Neutrophil (primary cell): ENCODE results near the gene PPIL6.
A peak's percentile ranks its signal among the peaks of the same experiment; 100 is the strongest.

Experiments used
- H3K27ac ChIP-seq: fragments of 200-600 bp; sonication (generic); 2 replicates; pipeline ENCODE4 v1.5.1; 2016; ENCODE audit warnings: mild to moderate bottlenecking, moderate library complexity
- H3K27me3 ChIP-seq: fragments of 200-600 bp; sonication (generic); 2 replicates; pipeline ENCODE4 v1.6.0; 2016; ENCODE audit warnings: mild to moderate bottlenecking
- H3K36me3 ChIP-seq: fragments of 200-600 bp; sonication (generic); 2 replicates; pipeline ENCODE4 v1.5.1; 2017
- H3K4me1 ChIP-seq, 2 experiments: fragments of 200-600 bp in 1 of 2; sonication (generic) in 1 of 2; 1 replicate in 1 of 2; 2 replicates in 1 of 2; pipeline versions ENCODE4 v1.5.1 to v1.6.1; 2013 to 2016; ENCODE audit warnings: low read depth in 1 of 2, low read length in 1 of 2, mild to moderate bottlenecking in 1 of 2, moderate library complexity in 1 of 2; ENCODE audit not compliant: control insufficient read depth in 1 of 2, insufficient read depth in 1 of 2
- H3K4me3 ChIP-seq, 2 experiments: fragments of 200-600 bp in 1 of 2; sonication (generic) in 1 of 2; 1 replicate in 1 of 2; 2 replicates in 1 of 2; pipeline ENCODE4 v1.5.1; 2013 to 2016; ENCODE audit warnings: low read depth in 1 of 2, low read length in 1 of 2, mild to moderate bottlenecking in 1 of 2, moderate library complexity in 1 of 2
- H3K9me3 ChIP-seq: fragments of 200-600 bp; sonication (generic); 2 replicates; pipeline ENCODE4 v1.5.1; 2016
- TF ChIP-seq, protein P1 (sequence below): fragments of 200-600 bp; sonication (generic); IDR thresholded peaks from 2 replicates; pipeline ENCODE4 v1.5.1; 2016; ENCODE audit warnings: antibody characterized with exemption

PPIL6 gene

DNA sequence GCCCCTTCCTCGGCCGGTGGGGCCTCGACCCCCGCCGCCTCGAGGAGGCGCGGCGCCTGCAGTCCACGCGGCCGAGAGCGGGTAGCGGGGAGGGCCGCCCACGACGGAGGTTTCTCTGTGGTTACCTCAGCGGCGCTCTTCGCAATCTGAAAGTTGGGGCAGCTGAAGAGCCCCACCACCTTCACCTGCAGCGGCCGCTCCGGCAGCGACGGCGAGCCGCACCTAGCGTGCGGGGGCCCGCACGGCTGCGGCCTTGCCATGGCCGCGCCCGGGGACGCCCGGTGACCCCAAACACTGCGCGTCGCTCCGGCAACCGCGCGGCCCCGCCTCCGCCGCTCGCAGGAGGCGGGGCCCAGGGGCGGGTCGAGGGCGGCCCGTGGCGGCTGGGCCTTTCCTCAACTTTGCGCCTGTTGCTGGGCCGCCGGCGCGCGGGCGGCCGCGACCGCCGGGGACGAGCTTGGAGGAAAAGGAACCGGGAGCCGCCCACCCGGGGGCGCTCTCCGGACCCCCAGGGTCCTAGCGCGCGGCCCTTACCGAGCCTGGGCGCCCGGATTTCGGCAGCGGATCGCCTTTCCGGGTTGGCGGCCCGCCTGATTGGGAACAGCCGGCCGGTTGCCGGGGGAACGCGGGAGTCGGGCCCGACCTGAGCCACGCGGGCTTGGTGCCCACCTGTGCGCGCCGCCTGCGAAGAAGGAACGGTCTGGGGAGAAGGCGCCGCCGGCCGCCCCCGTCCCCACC lies at the start of gene PPIL6, which contains the start of gene SMPD2:
PPIL6 (minus strand) TSS at position 298 of the 738 bp plus-strand sequence; CDS start at position 260, 38 bp downstream.
SMPD2 (plus strand) TSS at position 394 of the 738 bp plus-strand sequence. CDS start 398 bp downstream, outside the sequence.
- H3K36me3 ChIP-seq: peaks cover 35% of the 10 kb centered on the region
- no peaks in the 10 kb centered on the region for H3K9me3 ChIP-seq
- peak within 1 kb of the TSS; percentile 84 for H3K27ac ChIP-seq
- H3K4me1 ChIP-seq: peaks cover 21 to 28% of the 10 kb centered on the region in 2 experiments
- TF ChIP-seq, protein P1, sequence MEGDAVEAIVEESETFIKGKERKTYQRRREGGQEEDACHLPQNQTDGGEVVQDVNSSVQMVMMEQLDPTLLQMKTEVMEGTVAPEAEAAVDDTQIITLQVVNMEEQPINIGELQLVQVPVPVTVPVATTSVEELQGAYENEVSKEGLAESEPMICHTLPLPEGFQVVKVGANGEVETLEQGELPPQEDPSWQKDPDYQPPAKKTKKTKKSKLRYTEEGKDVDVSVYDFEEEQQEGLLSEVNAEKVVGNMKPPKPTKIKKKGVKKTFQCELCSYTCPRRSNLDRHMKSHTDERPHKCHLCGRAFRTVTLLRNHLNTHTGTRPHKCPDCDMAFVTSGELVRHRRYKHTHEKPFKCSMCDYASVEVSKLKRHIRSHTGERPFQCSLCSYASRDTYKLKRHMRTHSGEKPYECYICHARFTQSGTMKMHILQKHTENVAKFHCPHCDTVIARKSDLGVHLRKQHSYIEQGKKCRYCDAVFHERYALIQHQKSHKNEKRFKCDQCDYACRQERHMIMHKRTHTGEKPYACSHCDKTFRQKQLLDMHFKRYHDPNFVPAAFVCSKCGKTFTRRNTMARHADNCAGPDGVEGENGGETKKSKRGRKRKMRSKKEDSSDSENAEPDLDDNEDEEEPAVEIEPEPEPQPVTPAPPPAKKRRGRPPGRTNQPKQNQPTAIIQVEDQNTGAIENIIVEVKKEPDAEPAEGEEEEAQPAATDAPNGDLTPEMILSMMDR: peak; percentile 43
- H3K27me3 ChIP-seq: peaks cover 4% of the 10 kb centered on the region
- H3K4me3 ChIP-seq: peak within 1 kb of the TSS; percentile 89 to 98

DNA sequence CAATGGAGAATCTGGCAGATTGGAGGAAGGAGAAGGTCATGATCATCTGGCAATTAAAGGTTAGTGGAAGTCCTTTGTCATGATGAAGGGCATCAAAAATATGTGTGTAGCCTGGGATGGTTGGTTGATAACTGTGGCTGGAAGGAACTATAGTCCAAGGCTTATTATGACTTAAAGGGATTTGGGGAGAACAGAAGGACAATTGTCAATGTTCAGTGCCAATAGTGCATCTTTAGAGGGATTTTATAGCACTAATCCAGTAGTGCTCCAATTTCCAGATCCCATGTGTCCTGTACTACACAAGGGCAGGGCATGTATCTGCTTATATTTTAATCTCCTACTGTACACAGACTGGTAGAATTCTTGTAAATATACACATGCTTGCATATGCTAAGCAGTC lies 47.6 kb upstream of the PPIL6 start:
- H3K4me1 ChIP-seq: peaks cover 4 to 5% of the 10 kb centered on the region in 2 experiments
- H3K27ac ChIP-seq: no peak overlapping the region
- H3K36me3 ChIP-seq: no peaks in the 10 kb centered on the region
- TF ChIP-seq, protein P1: no peak
- H3K9me3 ChIP-seq: no peaks in the 10 kb centered on the region
- no peaks in the 10 kb centered on the region for H3K27me3 ChIP-seq
- no peak overlapping the region for H3K4me3 ChIP-seq

DNA sequence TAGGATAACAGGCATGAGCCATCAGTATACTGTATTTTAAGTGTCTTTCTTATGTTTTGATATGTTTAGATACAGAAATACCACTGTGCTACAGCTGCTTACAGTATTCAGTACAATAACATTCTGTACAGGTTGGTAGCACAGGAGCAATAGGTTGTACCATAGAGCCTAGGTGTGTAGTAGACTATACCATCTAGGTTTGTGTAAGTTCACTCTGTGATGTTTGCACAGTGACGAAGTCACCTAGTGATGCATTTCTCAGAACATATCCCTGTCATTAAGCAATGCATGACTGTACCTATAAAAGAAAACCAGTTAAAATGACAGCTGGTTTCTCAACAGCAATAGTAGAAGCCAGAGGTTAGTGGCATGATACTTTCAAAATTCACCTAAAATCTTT lies 45.6 kb upstream of the PPIL6 start:
- Histone ChIP-seq H3K4me1 (peaks cover 19 to 22% of the 10 kb centered on the region in 2 experiments), H3K27ac (no peak overlapping the region), H3K9me3 (no peaks in the 10 kb centered on the region), H3K36me3 (no peaks in the 10 kb centered on the region), H3K27me3 (no peaks in the 10 kb centered on the region), H3K4me3 (no peak overlapping the region)
- TF ChIP-seq, protein P1: no peak

DNA sequence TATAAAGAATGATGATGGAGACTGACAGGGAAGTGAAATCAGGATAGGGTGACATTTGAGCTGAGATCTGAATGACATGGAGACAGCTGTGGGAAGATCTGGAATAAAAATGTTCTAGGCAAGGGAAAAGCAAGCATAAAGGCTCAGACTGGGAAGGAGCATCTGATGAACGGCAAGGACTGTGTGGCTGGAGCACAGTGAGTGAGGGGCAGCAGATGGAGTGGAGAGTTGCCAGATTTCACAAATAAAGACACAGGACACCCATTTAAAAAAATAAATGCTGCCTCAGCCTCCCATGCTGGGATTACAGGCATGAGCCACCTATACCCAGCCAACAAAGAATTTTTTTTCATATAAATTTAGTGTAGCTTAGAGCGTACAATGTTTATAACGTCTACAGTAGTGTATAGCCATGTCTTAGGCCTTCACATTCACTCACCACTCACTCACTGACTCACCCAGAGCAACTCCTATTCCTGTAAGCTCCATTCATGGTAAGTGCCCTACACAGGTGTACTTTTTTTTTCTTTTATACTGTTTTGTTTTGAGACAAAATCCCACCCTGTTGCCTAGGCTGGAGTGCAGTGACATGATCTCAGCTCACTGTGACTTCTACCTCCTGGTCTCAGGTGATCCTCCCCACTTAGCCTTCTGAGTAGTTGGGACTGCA lies 45.0 kb upstream of the PPIL6 start:
- H3K27me3 ChIP-seq: no peaks in the 10 kb centered on the region
- H3K4me3 ChIP-seq: no peak overlapping the region
- no peaks in the 10 kb centered on the region for H3K36me3 ChIP-seq
- H3K27ac ChIP-seq: no peak overlapping the region
- H3K9me3 ChIP-seq: no peaks in the 10 kb centered on the region
- peaks cover 26 to 29% of the 10 kb centered on the region in 2 experiments for H3K4me1 ChIP-seq
- TF ChIP-seq, protein P1: no peak

DNA sequence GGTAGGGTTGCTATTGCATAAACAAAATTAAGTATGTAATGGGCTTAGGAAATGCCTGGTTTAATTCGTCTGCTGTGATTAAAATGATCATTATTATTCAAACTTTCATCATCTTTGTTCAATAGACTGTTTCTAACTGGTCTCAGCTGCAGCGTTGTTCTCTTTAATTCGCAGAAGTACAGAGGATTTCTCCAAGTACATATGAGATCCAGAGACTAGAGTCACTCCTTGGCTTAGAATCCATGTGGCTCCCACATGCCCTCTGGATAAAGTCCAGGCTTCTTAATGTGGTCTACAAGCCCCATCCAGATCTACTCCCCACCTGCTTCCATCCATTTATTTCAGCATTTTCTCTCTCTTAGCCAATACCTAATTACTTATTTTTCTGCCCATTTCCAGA lies 43.7 kb upstream of the PPIL6 start:
- TF ChIP-seq, protein P1: no peak
- peaks cover 26 to 37% of the 10 kb centered on the region in 2 experiments for H3K4me1 ChIP-seq
- H3K27me3 ChIP-seq: no peaks in the 10 kb centered on the region
- peak overlapping the region; percentile 61 to 63 for H3K4me3 ChIP-seq
- H3K9me3 ChIP-seq: no peaks in the 10 kb centered on the region
- H3K27ac ChIP-seq: no peak overlapping the region
- no peaks in the 10 kb centered on the region for H3K36me3 ChIP-seq
